Kidney (tissue), 14 donors: ENCODE results near the gene PEA15. TPM values are rescaled to one million over a fixed set of nuclear protein-coding genes. Genes with fewer than 3 reads are reported as not detected.

ENCODE experiments used
- DNase-seq, 5 donors: peaks; one replicate each; pipeline ENCODE4 v3.0.0-alpha.2; 2013 to 2020
- FAIRE-seq: peaks from 2 replicates; lab custom pipeline; 2012; peaks lifted over from hg19 to GRCh38; lab: Jason Lieb, UNC
- H3K27ac ChIP-seq, 2 donors: one replicate each; pipeline ENCODE4 v1.7.0; 2013; ENCODE audit warnings: low read depth in 2 of 2, low read length in 2 of 2, inconsistent platforms in 1 of 2
- H3K27me3 ChIP-seq: one replicate; pipeline ENCODE4 v1.7.1; 2013; ENCODE audit warnings: low read length, inconsistent platforms; ENCODE audit not compliant: control insufficient read depth, insufficient read depth
- H3K36me3 ChIP-seq, 3 donors: one replicate each; pipeline versions ENCODE4 v1.7.0 to v1.7.1; 2013; ENCODE audit warnings: low read length in 3 of 3, control low read depth in 1 of 3, inconsistent platforms in 1 of 3; ENCODE audit not compliant: insufficient read depth in 3 of 3, control insufficient read depth in 2 of 3
- H3K4me1 ChIP-seq, 3 donors: one replicate each; pipeline versions ENCODE4 v1.7.0 to v1.7.1; 2013; ENCODE audit warnings: low read length in 3 of 3, inconsistent platforms in 1 of 3, low read depth in 1 of 3; ENCODE audit not compliant: control insufficient read depth in 2 of 3, insufficient read depth in 2 of 3
- H3K4me3 ChIP-seq, 3 donors: one replicate each; pipeline versions ENCODE4 v1.7.0 to v1.8.1; 2013; ENCODE audit warnings: low read length in 3 of 3, control low read depth in 1 of 3, inconsistent platforms in 1 of 3
- H3K9ac ChIP-seq, 3 donors: one replicate each; pipeline versions ENCODE4 v1.7.0 to v1.7.1; 2013; ENCODE audit warnings: low read length in 3 of 3, control low read depth in 1 of 3, inconsistent platforms in 1 of 3
- H3K9me3 ChIP-seq, 3 donors: one replicate each; pipeline versions ENCODE4 v1.7.0 to v1.7.1; 2013; ENCODE audit warnings: low read length in 3 of 3, control low read depth in 1 of 3, inconsistent platforms in 1 of 3; ENCODE audit not compliant: control insufficient read depth in 2 of 3, insufficient read depth in 1 of 3
- CTCF ChIP-seq: IDR thresholded peaks from 3 replicates; pipeline ENCODE4 v1.5.1; 2012; ENCODE audit warnings: mild to moderate bottlenecking, moderate library complexity, borderline replicate concordance; ENCODE audit not compliant: insufficient read depth; ENCODE audit errors: extremely low read depth
- intact Hi-C: fragments of 100-400 bp; cut with DNase I; formaldehyde crosslinking; loops from one replicate; pipeline ENCODE4 v1.11.1; 2022
- polyA plus RNA-seq: library from polyadenylated mRNA; stranded (reverse); fragments of 350-450 nt; fragmentation: Illumina TruSeq; extraction: RNeasy Lipid Tissue Mini Kit (QIAGEN cat#74804); gene quantifications from one replicate; pipeline ENCODE4 v1.2.3, GENCODE V29; 2014; ENCODE audit warnings: low read depth, low replicate concordance; ENCODE audit not compliant: insufficient read depth
- total RNA-seq: library from RNA; stranded (reverse); fragmentation: NEBNext Ultra II Directional; extraction: Animal tissue kit (Norgen Biotek cat#: 25700); gene quantifications from one replicate; pipeline ENCODE4 v1.2.1, GENCODE V29; 2021
- donor health status: control.
- donor health status: control.
- donor health status: control.
- donor health status: control.
- donor health status: control.
- donor health status: DM: yes; HTN: yes; CAD: no.
- donor health status: Normal renal cell carcinoma (clear cell type).

Gene PEA15
- total and polyA plus RNA-seq, 2 donors from 2014 or later: 112 to 143 TPM

DNA sequence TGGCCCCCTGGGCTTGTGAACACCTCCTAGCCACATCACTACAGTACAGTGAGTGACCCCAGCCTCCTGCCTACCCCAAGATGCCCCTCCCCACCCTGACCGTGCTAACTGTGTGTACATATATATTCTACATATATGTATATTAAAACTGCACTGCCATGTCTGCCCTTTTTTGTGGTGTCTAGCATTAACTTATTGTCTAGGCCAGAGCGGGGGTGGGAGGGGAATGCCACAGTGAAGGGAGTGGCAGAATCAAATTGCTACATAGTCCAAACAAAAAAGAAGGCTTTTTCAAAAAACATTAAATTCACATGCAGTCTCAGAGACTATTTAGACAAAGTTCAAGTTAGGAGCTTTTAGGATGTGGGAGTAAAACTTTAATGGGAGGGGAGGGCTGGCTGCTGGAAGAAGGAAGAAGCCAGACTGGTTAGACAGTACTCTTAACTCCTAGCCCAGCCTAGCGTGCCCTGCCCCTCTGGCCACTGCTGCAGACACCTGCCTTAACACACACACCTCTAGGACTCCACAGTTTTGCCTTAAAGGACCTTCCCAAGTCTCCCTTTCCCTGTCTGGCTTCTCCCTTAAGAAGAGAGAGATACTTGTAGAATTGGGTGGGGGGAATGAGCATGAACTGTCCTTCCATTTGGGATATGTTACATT lies 9.4 kb downstream of the PEA15 start:
- Histone ChIP-seq H3K4me3 (no peak overlapping the region), H3K4me1 (peaks cover 0 to 6% (median 0%) of the 10 kb centered on the region in 3 donors), H3K9me3 (no peaks in the 10 kb centered on the region), H3K27ac (no peak overlapping the region), H3K9ac (no peak overlapping the region), H3K27me3 (no peaks in the 10 kb centered on the region), H3K36me3 (peaks cover 16 to 61% (median 50%) of the 10 kb centered on the region in 3 donors)
- no peak for DNase-seq
- intact Hi-C loops: no loop called here
- TF ChIP-seq CTCF: no peak
- FAIRE-seq: no peak

- no peak for TF ChIP-seq CTCF
- DNase-seq (no peak), FAIRE-seq (no peak)
- intact Hi-C loops: no loop called here
- Histone ChIP-seq H3K4me3 (no peak overlapping the region), H3K9me3 (no peaks in the 10 kb centered on the region), H3K4me1 (peaks cover 0 to 5% (median 3%) of the 10 kb centered on the region in 3 donors), H3K9ac (no peak overlapping the region), H3K36me3 (peaks cover 16 to 76% (median 59%) of the 10 kb centered on the region in 3 donors), H3K27ac (no peak overlapping the region), H3K27me3 (no peaks in the 10 kb centered on the region)
These were observed 11.1 kb downstream of the PEA15 start for GRCh38 chr1:160216301-160216700.

DNA sequence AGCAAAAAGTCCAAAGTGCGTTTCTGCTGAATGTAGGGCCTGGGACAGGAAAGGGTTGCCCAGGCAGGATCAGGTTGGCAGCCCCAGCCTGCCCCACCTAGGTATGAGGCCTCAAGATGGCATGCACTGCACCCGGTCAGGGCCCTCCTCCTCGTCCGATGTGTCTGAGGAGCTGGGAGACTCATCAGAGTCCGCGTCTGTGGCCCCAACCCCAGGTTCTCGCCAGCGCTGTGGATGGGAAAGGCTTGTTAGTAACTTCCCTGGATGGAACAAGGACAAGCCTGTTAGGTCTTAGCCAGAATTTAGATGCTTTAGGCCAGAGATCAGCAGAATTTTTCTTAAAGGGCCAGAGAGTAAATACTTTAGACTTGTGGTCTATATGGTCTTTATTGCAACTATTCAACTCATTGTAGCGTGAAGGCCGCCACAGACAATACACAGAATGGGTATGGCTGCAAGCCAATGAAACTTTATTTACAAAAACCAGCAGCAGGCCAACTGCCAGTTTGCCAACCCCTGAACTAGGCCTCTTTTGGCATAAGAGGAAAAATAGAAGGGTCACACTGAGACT lies 12.4 kb downstream of the PEA15 start:
- H3K9me3 ChIP-seq: no peaks in the 10 kb centered on the region
- peaks cover 0 to 5% (median 3%) of the 10 kb centered on the region in 3 donors for H3K4me1 ChIP-seq
- DNase-seq (no peak), FAIRE-seq (no peak)
- H3K4me3 ChIP-seq: no peak overlapping the region
- peaks cover 13 to 82% (median 54%) of the 10 kb centered on the region in 3 donors for H3K36me3 ChIP-seq
- H3K9ac ChIP-seq: no peak overlapping the region
- H3K27ac ChIP-seq: no peak overlapping the region
- H3K27me3 ChIP-seq: no peaks in the 10 kb centered on the region
- intact Hi-C loops: no loop called here
- no peak for TF ChIP-seq CTCF
